ENCODE results near the gene CHCHD6. TPM values are rescaled to one million over a fixed set of nuclear protein-coding genes. Genes with fewer than 3 reads are reported as not detected.

The CHCHD6 gene
- total and polyA plus RNA-seq, 2 of the 4 experiments (the other 2 are of a cell fraction) = 18.8 to 28.9 TPM

DNA sequence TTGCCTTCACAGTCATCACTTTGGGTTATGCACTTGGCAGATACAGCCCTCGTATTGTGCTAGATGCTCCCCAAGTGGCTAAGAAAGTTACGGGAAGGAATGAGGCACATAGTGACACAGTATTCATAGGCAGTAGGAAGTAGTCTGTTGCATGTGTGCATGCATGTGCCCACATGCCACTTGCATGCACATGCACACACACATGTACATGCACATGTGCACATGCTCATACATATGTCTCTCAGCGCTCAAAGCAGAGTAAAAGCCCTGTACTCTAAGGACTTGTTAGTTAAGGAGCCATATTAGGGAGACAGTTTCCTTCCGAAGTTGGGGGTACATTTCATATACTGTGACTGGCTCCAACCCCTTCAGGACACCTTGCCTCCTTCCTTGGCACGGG is 128.9 kb downstream of the CHCHD6 start:
- Histone ChIP-seq H3K4me1 (ENCODE audit: control insufficient read depth, insufficient read depth, low read length) (peaks cover 8% of the 10 kb centered on the region), H3K27me3 (ENCODE audit: control insufficient read depth, insufficient read depth, low read length) (no peaks in the 10 kb centered on the region), H4K20me1 (ENCODE audit: insufficient read depth, low read length) (peaks cover 3% of the 10 kb centered on the region; the same call in 1 of the 2 replicates), H3K4ac (ENCODE audit: low read depth, low read length) (no peak overlapping the region), H3K23ac (ENCODE audit: low read depth, low read length) (no peak overlapping the region), H3K4me3 (ENCODE audit: insufficient read depth, low read depth, low read length) (no peak overlapping the region), H3K4me2 (ENCODE audit: low read depth, low read length) (no peak overlapping the region), H2BK120ac (ENCODE audit: low read depth, low read length) (no peak overlapping the region), H2AK5ac (ENCODE audit: low read depth, low read length) (no peak overlapping the region), H3K9me1 (ENCODE audit: insufficient read depth, low read length) (peaks cover 6% of the 10 kb centered on the region; the same call in 1 of the 2 replicates), H3K9me3 (ENCODE audit: control insufficient read depth, insufficient read depth, low read length) (no peaks in the 10 kb centered on the region), H3K27ac (ENCODE audit: insufficient read depth, low read length) (no peak overlapping the region), H4K8ac (ENCODE audit: low read depth in 2 of 2, low read length in 2 of 2) (no peak overlapping the region), H3K79me1 (ENCODE audit: low read depth in 1 of 2, low read length in 2 of 2) (no peaks in the 10 kb centered on the region), H2AFZ (replicated peaks; ENCODE audit: low read length, poor library complexity) (no peak overlapping the region), H3K14ac (replicated peaks; ENCODE audit: low read depth, low read length) (no peak overlapping the region), H3K56ac (ENCODE audit: extremely low read depth, insufficient read depth, low read length) (no peak overlapping the region), H2AK9ac (replicated peaks; ENCODE audit: low read depth, low read length, poor library complexity) (no peak overlapping the region), H2BK20ac (ENCODE audit: low read depth, low read length) (no peak overlapping the region), H2BK15ac (ENCODE audit: low read depth, low read length) (no peak overlapping the region), H2BK5ac (ENCODE audit: low read depth, low read length, poor library complexity, severe bottlenecking) (no peak overlapping the region), H4K91ac (ENCODE audit: insufficient read depth, low read depth, low read length) (no peak overlapping the region), H3K18ac (ENCODE audit: low read depth, low read length) (no peak overlapping the region), H3K36me3 (ENCODE audit: control insufficient read depth, insufficient read depth, low read length) (no peaks in the 10 kb centered on the region), H3K9ac (ENCODE audit: low read depth, low read length) (no peak overlapping the region), H4K5ac (ENCODE audit: low read depth, low read length) (no peak overlapping the region)
- WGBS, 2 experiments (ENCODE audit: extremely low coverage in 2 of 2, insufficient read length in 1 of 2) = no CpG with 5 or more reads among the region's 5 CpGs
- CTCF ChIA-PET = no interaction called here
- ATAC-seq (ENCODE audit: low read depth) (no peak), DNase-seq (no peak)
- dilution Hi-C loops (cut with HindIII; ENCODE audit: low sequenced_read_pairs, unreplicated experiment) (no loop called here), in situ Hi-C loops (cut with MboI; ENCODE audit: low sequenced_read_pairs) (no loop called here), intact Hi-C loops (cut with micrococcal nuclease) (no loop called here)
- POLR2A ChIA-PET (ENCODE audit: unreplicated experiment) = no interaction called here
- BruUV-seq (replicated peaks) = no TSS peak
- TF ChIP-seq MAFK (IDR thresholded peaks at IDR 0.05; ENCODE audit: low read depth, low read length) = no peak
- TF ChIP-seq RFX5 (IDR thresholded peaks at IDR 0.05; ENCODE audit: low read depth, low read length) = no peak
- no peak for TF ChIP-seq SMC3 (IDR thresholded peaks at IDR 0.05; ENCODE audit: low read depth, low read length)
- no peak for TF ChIP-seq RCOR1 (IDR thresholded peaks at IDR 0.05; ENCODE audit: insufficient replicate concordance, low read length)
- no peak for TF ChIP-seq MXI1 (IDR thresholded peaks at IDR 0.05; ENCODE audit: borderline replicate concordance, low read depth, low read length)
- TF ChIP-seq BHLHE40 (IDR thresholded peaks at IDR 0.05; ENCODE audit: low read depth, low read length) = no peak
- TF ChIP-seq, protein P1, sequence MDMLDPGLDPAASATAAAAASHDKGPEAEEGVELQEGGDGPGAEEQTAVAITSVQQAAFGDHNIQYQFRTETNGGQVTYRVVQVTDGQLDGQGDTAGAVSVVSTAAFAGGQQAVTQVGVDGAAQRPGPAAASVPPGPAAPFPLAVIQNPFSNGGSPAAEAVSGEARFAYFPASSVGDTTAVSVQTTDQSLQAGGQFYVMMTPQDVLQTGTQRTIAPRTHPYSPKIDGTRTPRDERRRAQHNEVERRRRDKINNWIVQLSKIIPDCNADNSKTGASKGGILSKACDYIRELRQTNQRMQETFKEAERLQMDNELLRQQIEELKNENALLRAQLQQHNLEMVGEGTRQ (IDR thresholded peaks at IDR 0.05; ENCODE audit: low read depth, low read length) = no peak
- no peak for TF ChIP-seq CHD1 (IDR thresholded peaks at IDR 0.05; ENCODE audit: low read depth, low read length)
- no peak for TF ChIP-seq FOS (IDR thresholded peaks at IDR 0.05; ENCODE audit: low read depth, low read length)
- TF ChIP-seq RAD21 (IDR thresholded peaks at IDR 0.05; ENCODE audit: low read length) = no peak
- no peak for TF ChIP-seq CEBPB (IDR thresholded peaks at IDR 0.05; ENCODE audit: low read depth, low read length)
- TF ChIP-seq, protein P2, sequence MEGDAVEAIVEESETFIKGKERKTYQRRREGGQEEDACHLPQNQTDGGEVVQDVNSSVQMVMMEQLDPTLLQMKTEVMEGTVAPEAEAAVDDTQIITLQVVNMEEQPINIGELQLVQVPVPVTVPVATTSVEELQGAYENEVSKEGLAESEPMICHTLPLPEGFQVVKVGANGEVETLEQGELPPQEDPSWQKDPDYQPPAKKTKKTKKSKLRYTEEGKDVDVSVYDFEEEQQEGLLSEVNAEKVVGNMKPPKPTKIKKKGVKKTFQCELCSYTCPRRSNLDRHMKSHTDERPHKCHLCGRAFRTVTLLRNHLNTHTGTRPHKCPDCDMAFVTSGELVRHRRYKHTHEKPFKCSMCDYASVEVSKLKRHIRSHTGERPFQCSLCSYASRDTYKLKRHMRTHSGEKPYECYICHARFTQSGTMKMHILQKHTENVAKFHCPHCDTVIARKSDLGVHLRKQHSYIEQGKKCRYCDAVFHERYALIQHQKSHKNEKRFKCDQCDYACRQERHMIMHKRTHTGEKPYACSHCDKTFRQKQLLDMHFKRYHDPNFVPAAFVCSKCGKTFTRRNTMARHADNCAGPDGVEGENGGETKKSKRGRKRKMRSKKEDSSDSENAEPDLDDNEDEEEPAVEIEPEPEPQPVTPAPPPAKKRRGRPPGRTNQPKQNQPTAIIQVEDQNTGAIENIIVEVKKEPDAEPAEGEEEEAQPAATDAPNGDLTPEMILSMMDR (conservative IDR thresholded peaks at IDR 0.05; ENCODE audit: low read depth, low read length) = no peak
- no peak for TF ChIP-seq POLR2A (IDR thresholded peaks at IDR 0.05; ENCODE audit: low read depth, low read length)
- no peak for TF ChIP-seq MAZ (IDR thresholded peaks at IDR 0.05; ENCODE audit: borderline replicate concordance, low read depth, low read length)
- no peak for TF ChIP-seq NFE2L2 (IDR thresholded peaks at IDR 0.05; ENCODE audit: low read depth, low read length)
- TF ChIP-seq, protein P3, sequence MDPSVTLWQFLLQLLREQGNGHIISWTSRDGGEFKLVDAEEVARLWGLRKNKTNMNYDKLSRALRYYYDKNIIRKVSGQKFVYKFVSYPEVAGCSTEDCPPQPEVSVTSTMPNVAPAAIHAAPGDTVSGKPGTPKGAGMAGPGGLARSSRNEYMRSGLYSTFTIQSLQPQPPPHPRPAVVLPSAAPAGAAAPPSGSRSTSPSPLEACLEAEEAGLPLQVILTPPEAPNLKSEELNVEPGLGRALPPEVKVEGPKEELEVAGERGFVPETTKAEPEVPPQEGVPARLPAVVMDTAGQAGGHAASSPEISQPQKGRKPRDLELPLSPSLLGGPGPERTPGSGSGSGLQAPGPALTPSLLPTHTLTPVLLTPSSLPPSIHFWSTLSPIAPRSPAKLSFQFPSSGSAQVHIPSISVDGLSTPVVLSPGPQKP (IDR thresholded peaks at IDR 0.05; ENCODE audit: borderline replicate concordance, low read depth, low read length) = no peak

Data from IMR-90 (cell line).